Astrocyte of the spinal cord (primary cell): ENCODE results near the gene MCTP1.

ENCODE experiments used
- DNase-seq: peaks from one replicate; pipeline ENCODE4 v3.0.0; 2011; ENCODE audit warnings: low read depth, low spot score
- H3K4me3 ChIP-seq: 2 replicates; pipeline ENCODE4 v1.5.1; 2011; ENCODE audit warnings: low read depth, mild to moderate bottlenecking, low read length, moderate library complexity
- in situ Hi-C: cut with HindIII; loops from 2 replicates; pipeline ENCODE4 v1.10.0; 2017; ENCODE audit warnings: low sequenced_read_pairs
- TF ChIP-seq, protein P1 (sequence below): IDR thresholded peaks from 2 replicates; pipeline ENCODE4 v1.5.1; 2012; ENCODE audit warnings: low read depth, mild to moderate bottlenecking, low read length, inconsistent platforms

MCTP1 gene

DNA sequence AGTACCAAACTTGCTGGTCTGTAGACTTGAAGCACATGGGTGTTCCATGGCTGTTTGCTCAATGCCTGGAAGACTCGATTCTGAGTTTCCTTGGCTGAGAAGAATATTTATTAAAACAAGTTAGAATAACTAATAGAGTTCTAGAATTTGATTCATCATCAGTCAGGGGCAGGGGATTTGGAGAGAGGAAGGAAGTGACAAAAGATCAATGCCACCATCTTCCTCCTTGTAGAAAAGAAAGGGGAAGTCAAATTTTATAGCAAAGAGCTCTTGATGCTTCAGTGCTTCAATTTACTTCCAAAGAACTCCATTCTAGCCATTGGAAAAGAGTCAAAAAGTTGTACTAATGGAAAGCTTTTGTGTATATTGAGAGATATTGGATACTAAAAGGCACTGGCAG lies 236.3 kb downstream of the MCTP1 start:
- no peak for DNase-seq
- TF ChIP-seq, protein P1, sequence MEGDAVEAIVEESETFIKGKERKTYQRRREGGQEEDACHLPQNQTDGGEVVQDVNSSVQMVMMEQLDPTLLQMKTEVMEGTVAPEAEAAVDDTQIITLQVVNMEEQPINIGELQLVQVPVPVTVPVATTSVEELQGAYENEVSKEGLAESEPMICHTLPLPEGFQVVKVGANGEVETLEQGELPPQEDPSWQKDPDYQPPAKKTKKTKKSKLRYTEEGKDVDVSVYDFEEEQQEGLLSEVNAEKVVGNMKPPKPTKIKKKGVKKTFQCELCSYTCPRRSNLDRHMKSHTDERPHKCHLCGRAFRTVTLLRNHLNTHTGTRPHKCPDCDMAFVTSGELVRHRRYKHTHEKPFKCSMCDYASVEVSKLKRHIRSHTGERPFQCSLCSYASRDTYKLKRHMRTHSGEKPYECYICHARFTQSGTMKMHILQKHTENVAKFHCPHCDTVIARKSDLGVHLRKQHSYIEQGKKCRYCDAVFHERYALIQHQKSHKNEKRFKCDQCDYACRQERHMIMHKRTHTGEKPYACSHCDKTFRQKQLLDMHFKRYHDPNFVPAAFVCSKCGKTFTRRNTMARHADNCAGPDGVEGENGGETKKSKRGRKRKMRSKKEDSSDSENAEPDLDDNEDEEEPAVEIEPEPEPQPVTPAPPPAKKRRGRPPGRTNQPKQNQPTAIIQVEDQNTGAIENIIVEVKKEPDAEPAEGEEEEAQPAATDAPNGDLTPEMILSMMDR = no peak
- in situ Hi-C loops = no loop called here
- H3K4me3 ChIP-seq = no peak overlapping the region

DNA sequence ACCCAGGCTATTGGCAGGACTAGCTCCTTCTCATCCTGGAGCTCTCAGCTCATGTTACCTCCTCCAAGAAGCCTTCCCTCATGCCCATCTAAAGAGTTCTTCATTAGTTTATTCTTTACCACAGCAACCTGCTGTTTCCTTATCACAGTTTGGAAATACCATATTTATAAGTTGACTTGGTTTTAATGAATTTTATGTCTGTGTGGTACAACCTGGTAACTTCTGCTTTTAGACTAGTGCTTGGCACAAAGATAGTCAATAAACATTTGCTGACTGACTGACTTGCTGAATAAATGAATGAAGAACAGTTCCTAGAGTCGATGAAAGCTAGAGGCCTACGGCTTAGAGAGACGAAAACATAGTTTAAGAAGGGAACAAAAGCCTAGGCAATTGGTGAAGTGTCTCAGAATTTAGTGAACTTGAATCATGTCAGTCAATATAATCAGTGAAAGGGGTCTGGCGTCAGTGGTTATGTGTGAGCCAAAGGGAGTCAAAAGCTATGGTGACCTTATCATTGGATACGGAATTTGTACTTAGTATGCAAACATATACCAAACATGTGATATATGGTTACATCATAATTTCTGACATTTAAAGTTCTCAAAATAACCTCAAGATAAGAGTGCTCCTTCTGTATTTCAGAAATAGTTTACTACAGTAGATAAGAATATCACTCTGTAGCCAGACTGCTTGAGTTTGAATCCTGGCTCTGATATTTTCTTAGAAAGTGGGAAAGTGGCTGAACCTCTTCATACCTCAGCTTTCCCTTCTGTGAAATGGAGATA lies 239.5 kb downstream of the MCTP1 start:
- in situ Hi-C loops = no loop called here
- DNase-seq = no peak
- TF ChIP-seq, protein P1 = no peak
- no peak overlapping the region for H3K4me3 ChIP-seq

DNA sequence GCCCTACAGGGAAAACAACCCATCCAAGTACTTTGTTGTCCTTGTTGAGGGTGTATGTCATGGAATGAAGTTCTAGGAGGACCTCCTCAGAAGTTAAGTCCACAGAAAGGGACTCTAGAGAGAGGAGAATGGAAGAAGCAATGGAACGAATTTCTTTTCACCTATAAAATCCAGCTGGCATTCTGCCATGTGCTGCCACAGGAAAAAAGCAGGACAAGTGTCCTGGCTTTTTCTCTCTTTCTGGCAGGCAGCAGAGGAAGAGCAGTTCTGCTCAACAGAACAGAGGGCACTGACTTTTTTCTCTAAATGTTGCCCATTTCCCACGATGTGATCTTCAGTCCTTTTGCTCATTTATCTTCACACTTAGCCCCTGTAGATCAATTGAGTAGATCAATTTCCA lies 240.8 kb downstream of the MCTP1 start:
- TF ChIP-seq, protein P1 = no peak
- in situ Hi-C loops = no loop called here
- DNase-seq = no peak

DNA sequence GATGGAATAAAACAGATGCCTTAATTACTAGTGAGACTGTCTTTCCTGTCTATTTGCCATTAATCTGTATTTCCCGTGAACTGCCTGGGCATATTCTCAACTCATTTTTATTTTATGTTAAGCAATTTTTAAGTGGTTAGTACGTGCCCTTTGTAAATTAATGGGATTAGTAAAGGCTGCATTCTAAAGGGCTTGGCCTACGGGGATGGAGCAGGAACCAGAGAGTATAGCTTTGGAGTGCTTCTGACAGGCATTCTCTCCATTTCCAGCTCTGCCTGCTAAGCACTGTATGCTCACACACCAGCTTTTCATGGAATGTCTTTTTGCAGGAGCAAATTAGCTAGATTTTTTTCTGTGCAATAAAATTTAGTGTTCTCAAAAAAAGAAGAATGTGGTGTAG lies 241.2 kb downstream of the MCTP1 start:
- TF ChIP-seq, protein P1 = no peak
- in situ Hi-C loops = no loop called here
- DNase-seq = no peak
- H3K4me3 ChIP-seq = no peak overlapping the region

More for the DNA sequence above, 240.8 kb downstream of the MCTP1 start:
- no peak overlapping the region for H3K4me3 ChIP-seq

DNA sequence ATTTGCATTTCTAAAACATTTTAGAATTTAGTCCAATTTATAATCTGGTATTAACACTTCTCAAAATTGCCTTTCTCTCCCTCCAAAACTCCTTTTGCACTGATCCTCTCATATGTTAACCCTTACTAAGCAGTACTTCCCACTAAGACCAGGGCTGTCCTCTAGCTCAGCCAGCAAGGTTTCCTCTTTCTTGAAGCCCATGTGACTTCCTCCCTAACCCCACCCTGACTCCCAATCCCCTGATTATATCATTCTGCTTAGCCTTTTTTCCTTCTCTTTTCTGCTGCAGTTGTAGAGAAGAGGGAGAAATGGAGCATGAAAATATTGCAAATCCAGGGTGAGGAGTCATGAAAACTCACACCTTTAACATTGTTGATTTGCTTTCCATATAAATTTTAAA lies 241.7 kb downstream of the MCTP1 start:
- in situ Hi-C loops = no loop called here
- no peak overlapping the region for H3K4me3 ChIP-seq
- no peak for DNase-seq
- TF ChIP-seq, protein P1 = no peak

DNA sequence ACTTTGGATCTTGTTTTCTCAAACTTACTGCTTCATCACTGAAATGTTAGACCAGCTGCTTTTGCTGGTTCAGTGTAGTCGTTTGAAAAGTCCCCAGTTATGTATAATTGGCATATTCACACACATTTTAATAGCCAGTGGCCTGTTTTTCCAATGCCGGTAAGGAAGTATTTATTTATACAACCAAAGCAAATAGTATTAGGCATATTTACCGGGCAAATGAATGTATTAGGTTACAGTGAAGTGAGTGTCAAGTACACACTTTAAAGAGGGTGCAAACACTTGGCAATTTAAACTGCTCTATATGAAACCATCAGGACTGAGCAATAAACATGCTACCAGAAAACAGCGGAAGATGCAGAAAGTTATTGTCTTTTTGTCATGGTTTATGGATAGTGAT lies 242.9 kb downstream of the MCTP1 start:
- no peak for DNase-seq
- TF ChIP-seq, protein P1 = no peak
- H3K4me3 ChIP-seq = no peak overlapping the region
- in situ Hi-C loops = no loop called here
